Right lobe of liver (tissue), 4 donors: ENCODE data around the gene NR6A1.

Source experiments
- CTCF ChIP-seq, 4 donors: fragments of 200-600 bp in 3 of 4; fragments of 450-650 bp in 1 of 4; IDR thresholded peaks; one replicate each; pipeline versions ENCODE4 v1.5.1 to v1.8.0; 2016 to 2022; ENCODE audit warnings: antibody characterized with exemption in 4 of 4, mild to moderate bottlenecking in 2 of 4
- POLR2A ChIP-seq: fragments of 450-650 bp; IDR thresholded peaks from one replicate; pipeline ENCODE4 v1.6.1; 2017; ENCODE audit warnings: antibody characterized with exemption, mild to moderate bottlenecking
- donor health status: DM: no; HTN: no; CAD: no.
- donor health status: DM: no; HTN: no; CAD: no.
- donor health status: DM: no; HTN: yes; CAD: no.

- TF ChIP-seq CTCF (IDR thresholded peaks at IDR 0.05) (no peak), POLR2A (no peak)
Measured at GRCh38 chr9:124532897-124533296, 238.2 kb downstream of the NR6A1 start.
